Hematopoietic multipotent progenitor cell treated with erythropoietin and hydrocortisone succinate and interleukin-3 and kit ligand, for 6 days (in vitro differentiated cells): ENCODE results near the gene FAM111A.

ENCODE experiments used
- DNase-seq: peaks from one replicate; pipeline ENCODE4 v3.0.0-alpha.2; 2015

The FAM111A gene

GRCh38 chr11:59180168-59180776 is 37.6 kb downstream of the FAM111A start:
- no peak for DNase-seq

GRCh38 chr11:59180907-59181306 is 38.3 kb downstream of the FAM111A start:
- DNase-seq: no peak

- no peak for DNase-seq
These were observed 39.2 kb downstream of the FAM111A start for GRCh38 chr11:59181746-59182456.

- no peak for DNase-seq
These were observed 39.9 kb downstream of the FAM111A start for GRCh38 chr11:59182457-59183151.

GRCh38 chr11:59183771-59184170 is 41.1 kb downstream of the FAM111A start:
- DNase-seq: no peak

GRCh38 chr11:59184691-59185339 is 42.2 kb downstream of the FAM111A start:
- no peak for DNase-seq

GRCh38 chr11:59185386-59185945 is 42.8 kb downstream of the FAM111A start:
- DNase-seq: no peak

- peak; percentile 48 for DNase-seq
These were observed 43.5 kb downstream of the FAM111A start for GRCh38 chr11:59186130-59186594.

- DNase-seq: no peak
These were observed 44.4 kb downstream of the FAM111A start for GRCh38 chr11:59187035-59187434.

GRCh38 chr11:59187587-59187986 is 44.9 kb downstream of the FAM111A start:
- DNase-seq: no peak

- no peak for DNase-seq
These were observed 46.3 kb downstream of the FAM111A start for GRCh38 chr11:59188954-59189353.

- DNase-seq: no peak
These were observed 47.3 kb downstream of the FAM111A start for GRCh38 chr11:59189986-59190385.

- DNase-seq: no peak
These were observed 48.4 kb downstream of the FAM111A start for GRCh38 chr11:59191095-59191494.

GRCh38 chr11:59191890-59192289 is 49.2 kb downstream of the FAM111A start:
- DNase-seq: no peak

- DNase-seq: no peak
These were observed 49.9 kb downstream of the FAM111A start for GRCh38 chr11:59192446-59193020.

- DNase-seq: no peak
These were observed 51.0 kb downstream of the FAM111A start for GRCh38 chr11:59193587-59194130.

GRCh38 chr11:59195586-59195985 is 52.9 kb downstream of the FAM111A start:
- no peak for DNase-seq

GRCh38 chr11:59196777-59197176 is 54.1 kb downstream of the FAM111A start:
- no peak for DNase-seq

GRCh38 chr11:59197991-59198390 is 55.3 kb downstream of the FAM111A start:
- peak; percentile 41 for DNase-seq

GRCh38 chr11:59198726-59199125 is 56.1 kb downstream of the FAM111A start:
- DNase-seq: no peak

GRCh38 chr11:59199546-59200422 is 57.1 kb downstream of the FAM111A start:
- DNase-seq: no peak

- DNase-seq: no peak
These were observed 57.7 kb downstream of the FAM111A start for GRCh38 chr11:59200423-59200746.
